CD4-positive, alpha-beta T cell treated with Interleukin-15 for 4 hours (primary cell): ENCODE measurements around the gene CPSF4.
"Not testable (repeated sequence)": the region's sequence is repeated elsewhere in the genome, so short reads cannot be mapped to it uniquely, and the experiment has no call there.

Experiments used
- DNase-seq: peaks from one replicate; pipeline ENCODE4 v3.0.0-alpha.2; 2020; ENCODE audit warnings: low spot score

The CPSF4 gene

GRCh38 chr7:99408379-99409191 is 30.2 kb upstream of the CPSF4 start, which contains the start of the genes BUD31 and PDAP1:
BUD31 (plus strand) TSS chr7:99408969; CDS start chr7:99411093, 2,124 bp downstream.
PDAP1 (minus strand) TSS chr7:99408597; CDS start chr7:99408548, 49 bp downstream.
- peak; percentile 97 for DNase-seq

- no peak for DNase-seq
Measured at GRCh38 chr7:99409192-99409572, 29.6 kb upstream of the CPSF4 start.

- DNase-seq, result no peak
Measured at GRCh38 chr7:99409806-99410205, 28.9 kb upstream of the CPSF4 start.

- no peak for DNase-seq
Measured at GRCh38 chr7:99410635-99411034, 28.1 kb upstream of the CPSF4 start.

- DNase-seq, result not testable (repeated sequence)
Measured at GRCh38 chr7:99415513-99416127, 23.1 kb upstream of the CPSF4 start.

GRCh38 chr7:99418260-99418659 is 20.5 kb upstream of the CPSF4 start:
- no peak for DNase-seq

- no peak for DNase-seq
Measured at GRCh38 chr7:99419323-99420021, 19.3 kb upstream of the CPSF4 start.

- no peak for DNase-seq
Measured at GRCh38 chr7:99420213-99420612, 18.5 kb upstream of the CPSF4 start.

- no peak for DNase-seq
Measured at GRCh38 chr7:99420986-99421385, 17.8 kb upstream of the CPSF4 start.

- no peak for DNase-seq
Measured at GRCh38 chr7:99422186-99422585, 16.6 kb upstream of the CPSF4 start.

- no peak for DNase-seq
Measured at GRCh38 chr7:99422625-99423024, 16.1 kb upstream of the CPSF4 start.

- DNase-seq, result no peak
Measured at GRCh38 chr7:99424932-99425730, 13.6 kb upstream of the CPSF4 start.

- DNase-seq, result no peak
Measured at GRCh38 chr7:99428972-99429566, 9.7 kb upstream of the CPSF4 start.

- DNase-seq, result no peak
Measured at GRCh38 chr7:99429756-99430155, 9.0 kb upstream of the CPSF4 start.

GRCh38 chr7:99431756-99432540 is 6.8 kb upstream of the CPSF4 start:
- not testable (repeated sequence) for DNase-seq

GRCh38 chr7:99433158-99433557 is 5.6 kb upstream of the CPSF4 start:
- DNase-seq, result no peak

GRCh38 chr7:99437946-99438572 is 684 bp upstream of the CPSF4 start:
- DNase-seq, result no peak

- DNase-seq, result no peak
Measured at GRCh38 chr7:99440195-99440594, 1.5 kb downstream of the CPSF4 start.

- DNase-seq, result no peak
Measured at GRCh38 chr7:99446096-99446495, 7.4 kb downstream of the CPSF4 start.

GRCh38 chr7:99447943-99448342 is 9.2 kb downstream of the CPSF4 start:
- DNase-seq, result no peak
